ENCODE results near the gene C2CD4C.
"Not testable (repeated sequence)": the region's sequence is repeated elsewhere in the genome, so short reads cannot be mapped to it uniquely, and the experiment has no call there.

C2CD4C gene

GRCh38 chr19:430701-431100 lies 21.8 kb upstream of the C2CD4C start:
- TF ChIP-seq, protein P1, sequence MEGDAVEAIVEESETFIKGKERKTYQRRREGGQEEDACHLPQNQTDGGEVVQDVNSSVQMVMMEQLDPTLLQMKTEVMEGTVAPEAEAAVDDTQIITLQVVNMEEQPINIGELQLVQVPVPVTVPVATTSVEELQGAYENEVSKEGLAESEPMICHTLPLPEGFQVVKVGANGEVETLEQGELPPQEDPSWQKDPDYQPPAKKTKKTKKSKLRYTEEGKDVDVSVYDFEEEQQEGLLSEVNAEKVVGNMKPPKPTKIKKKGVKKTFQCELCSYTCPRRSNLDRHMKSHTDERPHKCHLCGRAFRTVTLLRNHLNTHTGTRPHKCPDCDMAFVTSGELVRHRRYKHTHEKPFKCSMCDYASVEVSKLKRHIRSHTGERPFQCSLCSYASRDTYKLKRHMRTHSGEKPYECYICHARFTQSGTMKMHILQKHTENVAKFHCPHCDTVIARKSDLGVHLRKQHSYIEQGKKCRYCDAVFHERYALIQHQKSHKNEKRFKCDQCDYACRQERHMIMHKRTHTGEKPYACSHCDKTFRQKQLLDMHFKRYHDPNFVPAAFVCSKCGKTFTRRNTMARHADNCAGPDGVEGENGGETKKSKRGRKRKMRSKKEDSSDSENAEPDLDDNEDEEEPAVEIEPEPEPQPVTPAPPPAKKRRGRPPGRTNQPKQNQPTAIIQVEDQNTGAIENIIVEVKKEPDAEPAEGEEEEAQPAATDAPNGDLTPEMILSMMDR (IDR thresholded peaks at IDR 0.05; ENCODE audit: control insufficient read depth, insufficient read depth, low read depth, low read length, missing control alignments), result no peak
- H3K4me3 ChIP-seq (ENCODE audit: control insufficient read depth, low read depth, low read length), result no peak overlapping the region

GRCh38 chr19:428149-428548 lies 19.2 kb upstream of the C2CD4C start:
- DNase-seq (ENCODE audit: low read depth), result no peak
- no peak overlapping the region for H3K4me3 ChIP-seq (ENCODE audit: control insufficient read depth, low read depth, low read length)
- TF ChIP-seq, protein P1 (IDR thresholded peaks at IDR 0.05; ENCODE audit: control insufficient read depth, insufficient read depth, low read depth, low read length, missing control alignments), result no peak

More at GRCh38 chr19:430701-431100, 21.8 kb upstream of the C2CD4C start:
- DNase-seq (ENCODE audit: low read depth), result no peak

DNA sequence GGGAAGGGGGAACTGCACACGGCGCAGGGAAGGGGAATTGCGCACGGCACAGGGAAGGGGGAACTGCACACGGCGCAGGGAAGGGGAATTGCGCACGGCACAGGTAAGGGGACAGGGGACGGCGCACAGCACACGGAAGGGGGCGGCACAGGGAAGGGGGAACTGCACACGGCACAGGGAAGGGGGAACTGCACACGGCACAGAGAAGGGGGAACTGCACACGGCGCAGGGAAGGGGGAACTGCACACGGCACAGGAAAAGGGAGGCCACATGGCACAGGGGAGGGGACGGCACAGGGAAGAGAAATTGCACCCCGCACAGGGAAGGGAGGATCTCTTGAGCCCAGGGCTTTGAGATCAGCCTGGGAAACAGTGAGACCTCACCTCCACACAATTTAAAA lies 18.7 kb upstream of the C2CD4C start:
- not testable (repeated sequence) for DNase-seq (ENCODE audit: low read depth); H3K4me3 ChIP-seq (ENCODE audit: control insufficient read depth, low read depth, low read length)

- no peak for DNase-seq (ENCODE audit: low read depth)
- TF ChIP-seq, protein P1 (IDR thresholded peaks at IDR 0.05; ENCODE audit: control insufficient read depth, insufficient read depth, low read depth, low read length, missing control alignments), result no peak
- no peak overlapping the region for H3K4me3 ChIP-seq (ENCODE audit: control insufficient read depth, low read depth, low read length)
These were observed 17.9 kb upstream of the C2CD4C start for GRCh38 chr19:426725-427445.

DNA sequence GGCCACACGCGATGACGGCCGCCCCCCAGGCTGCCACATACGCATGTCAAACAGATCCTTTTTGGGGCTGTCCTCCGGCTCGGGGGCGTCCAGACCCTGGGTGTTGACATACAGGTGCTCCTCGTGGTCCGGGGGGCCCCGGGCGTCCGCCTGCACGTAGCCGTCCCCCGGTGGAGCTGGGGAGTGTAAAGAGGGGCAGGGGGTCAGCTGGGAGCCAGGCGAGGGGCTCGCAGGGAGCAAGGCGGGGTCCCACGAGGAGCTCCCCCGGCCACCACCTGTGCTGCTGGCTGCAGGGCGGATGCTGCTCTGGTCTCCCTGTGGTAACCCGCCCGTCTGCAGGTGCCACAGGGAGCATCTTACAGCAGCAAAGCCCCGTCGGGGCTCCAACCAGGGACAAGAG lies 16.1 kb upstream of the C2CD4C start:
- TF ChIP-seq, protein P1 (IDR thresholded peaks at IDR 0.05; ENCODE audit: control insufficient read depth, insufficient read depth, low read depth, low read length, missing control alignments), result no peak
- no peak overlapping the region for H3K4me3 ChIP-seq (ENCODE audit: control insufficient read depth, low read depth, low read length)
- DNase-seq (ENCODE audit: low read depth), result no peak

DNA sequence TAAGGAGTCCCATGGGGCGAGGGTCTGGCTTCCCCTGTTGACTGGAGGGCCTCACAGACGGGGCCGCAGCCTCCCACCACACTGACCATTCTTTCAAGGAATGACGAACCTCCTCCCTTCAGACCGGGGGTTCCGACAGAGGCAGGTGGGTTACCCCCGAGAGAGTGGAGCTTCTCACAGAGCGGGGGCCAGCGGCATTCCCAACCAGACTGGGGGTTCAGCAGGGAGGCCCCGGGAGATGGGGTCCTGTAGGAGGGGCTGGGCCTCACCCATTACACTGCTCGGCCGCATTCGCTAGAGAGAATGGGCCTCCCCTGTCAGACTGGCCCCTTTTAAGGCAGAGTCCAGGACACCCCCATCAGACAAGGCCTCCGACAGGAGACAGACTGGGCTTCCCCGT lies 15.6 kb upstream of the C2CD4C start:
- H3K4me3 ChIP-seq (ENCODE audit: control insufficient read depth, low read depth, low read length), result no peak overlapping the region
- DNase-seq (ENCODE audit: low read depth), result no peak
- TF ChIP-seq, protein P1 (IDR thresholded peaks at IDR 0.05; ENCODE audit: control insufficient read depth, insufficient read depth, low read depth, low read length, missing control alignments), result no peak

DNA sequence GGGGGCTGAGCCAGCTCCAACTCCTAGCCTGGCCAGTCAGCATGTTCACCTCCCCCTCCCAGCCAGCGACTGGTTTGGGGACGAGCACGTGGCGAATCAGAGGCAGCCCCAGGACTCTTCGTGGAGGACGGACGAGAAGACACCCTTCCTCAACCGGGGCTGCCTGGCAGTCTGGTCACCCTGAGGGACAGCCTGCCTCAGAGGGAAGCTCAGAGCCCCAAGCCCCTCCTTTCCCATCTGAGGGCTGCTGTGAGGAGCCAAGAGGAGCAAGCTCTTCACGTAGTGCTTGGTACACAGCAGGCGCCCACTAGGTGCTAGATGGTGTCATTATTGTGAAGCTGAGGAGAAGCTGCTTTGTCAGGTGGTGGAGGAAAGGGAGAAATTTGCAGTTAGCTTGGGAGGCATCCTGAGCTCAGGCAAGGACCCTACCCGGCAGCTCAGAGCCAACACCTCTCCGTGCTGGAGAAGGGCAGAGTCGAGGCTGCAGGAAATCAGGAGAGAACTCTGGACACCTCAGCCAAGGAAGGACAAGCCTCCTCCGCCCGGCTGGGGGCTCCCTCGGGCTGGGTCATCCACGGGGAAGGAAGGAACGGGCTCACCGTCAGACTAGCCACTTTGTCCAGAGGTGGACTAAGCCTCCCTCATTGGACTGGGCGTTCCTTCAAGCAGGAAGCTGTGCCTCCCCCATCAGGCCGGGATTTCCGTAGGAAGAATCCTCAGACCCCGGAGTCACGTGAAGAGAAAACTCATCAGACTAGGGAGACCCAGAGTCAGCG lies 14.9 kb upstream of the C2CD4C start:
- DNase-seq (ENCODE audit: low read depth), result no peak
- H3K4me3 ChIP-seq (ENCODE audit: control insufficient read depth, low read depth, low read length), result no peak overlapping the region
- TF ChIP-seq, protein P1 (IDR thresholded peaks at IDR 0.05; ENCODE audit: control insufficient read depth, insufficient read depth, low read depth, low read length, missing control alignments), result no peak

DNA sequence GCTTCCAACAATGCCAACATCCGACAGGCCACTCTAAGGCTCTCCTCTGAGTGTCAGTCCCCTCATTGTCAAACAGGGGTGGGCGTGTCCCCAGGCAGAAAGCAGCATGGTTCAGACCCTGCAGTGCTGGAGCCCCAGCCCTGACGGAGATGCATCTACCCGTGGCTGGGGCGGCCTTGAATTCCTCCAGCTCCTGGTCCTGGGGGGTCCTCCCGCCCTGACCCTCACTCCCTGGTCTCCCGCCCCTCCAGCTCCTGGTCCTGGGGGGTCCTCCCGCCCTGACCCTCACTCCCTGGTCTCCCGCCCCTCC lies 13.9 kb upstream of the C2CD4C start:
- DNase-seq (ENCODE audit: low read depth); H3K4me3 ChIP-seq (ENCODE audit: control insufficient read depth, low read depth, low read length): not testable (repeated sequence)

Data from AG09309 (cell line).